IMR-90 (cell line): Measurements from ENCODE around the gene ARVCF. TPM values are rescaled to one million over a fixed set of nuclear protein-coding genes. Genes with fewer than 3 reads are reported as not detected.

ENCODE experiments used
- ATAC-seq: fragments of 200-7000 bp; cut with Tn5 transposase; 2 replicates; pipeline ENCODE4 v1.9.1; 2020; ENCODE audit warnings: low read depth, mild to moderate bottlenecking, moderate library complexity
- BruUV-seq: library from RNA; stranded (reverse); fragments of 400-500 nt; replicated peaks from 2 replicates; lab custom pipeline; 2021; lab: Mats Ljungman, UMichigan
- CTCF ChIA-PET: fragments of 300-600 bp; formaldehyde crosslinking; extraction: SDS; loops from one replicate; lab custom pipeline; 2021; ENCODE audit warnings: antibody characterized with exemption; lab: Yijun Ruan, JAX
- POLR2A ChIA-PET: fragments of 300-600 bp; sonication (Branson Sonifier 250); formaldehyde crosslinking; loops from one replicate; lab custom pipeline; 2022; ENCODE audit warnings: antibody characterized with exemption; ENCODE audit not compliant: unreplicated experiment; lab: Charles Lee
- DNase-seq: peaks from one replicate; pipeline ENCODE4 v3.0.0; 2013
- H2AFZ ChIP-seq: replicated peaks from 2 replicates; pipeline ENCODE3; 2013; ENCODE audit warnings: low read length, mild to moderate bottlenecking; ENCODE audit not compliant: poor library complexity
- H2AK5ac ChIP-seq: 2 replicates; pipeline ENCODE4 v1.6.1; 2013; ENCODE audit warnings: low read depth, low read length, inconsistent platforms
- H2AK9ac ChIP-seq: replicated peaks from 2 replicates; pipeline ENCODE3; 2013; ENCODE audit warnings: mild to moderate bottlenecking, low read depth, low read length, moderate library complexity; ENCODE audit not compliant: poor library complexity
- H2BK120ac ChIP-seq: 2 replicates; pipeline ENCODE4 v1.6.1; 2013; ENCODE audit warnings: low read depth, low read length, inconsistent platforms
- H2BK15ac ChIP-seq: 3 replicates; pipeline ENCODE4 v1.6.1; 2013; ENCODE audit warnings: low read depth, low read length, inconsistent platforms
- H2BK20ac ChIP-seq: 2 replicates; pipeline ENCODE4 v1.6.1; 2013; ENCODE audit warnings: low read depth, mild to moderate bottlenecking, inconsistent platforms, low read length, moderate library complexity
- H2BK5ac ChIP-seq: 2 replicates; pipeline ENCODE4 v1.6.1; 2013; ENCODE audit warnings: mild to moderate bottlenecking, low read depth, low read length, inconsistent platforms; ENCODE audit not compliant: poor library complexity, severe bottlenecking
- H3K14ac ChIP-seq: replicated peaks from 2 replicates; pipeline ENCODE4 v1.6.1; 2013; ENCODE audit warnings: low read depth, low read length, inconsistent platforms
- H3K18ac ChIP-seq: 2 replicates; pipeline ENCODE4 v1.6.1; 2013; ENCODE audit warnings: low read depth, low read length, control low read depth
- H3K23ac ChIP-seq: 2 replicates; pipeline ENCODE4 v1.6.1; 2013; ENCODE audit warnings: low read depth, low read length, inconsistent platforms
- H3K27ac ChIP-seq: 2 replicates; pipeline ENCODE4 v1.5.1; 2013; ENCODE audit warnings: mild to moderate bottlenecking, control low read depth, low read length; ENCODE audit not compliant: insufficient read depth
- H3K27me3 ChIP-seq: 2 replicates; pipeline ENCODE4 v1.6.1; 2013; ENCODE audit warnings: low read length; ENCODE audit not compliant: control insufficient read depth, insufficient read depth
- H3K36me3 ChIP-seq: 2 replicates; pipeline ENCODE4 v1.6.1; 2013; ENCODE audit warnings: low read length, mixed read lengths; ENCODE audit not compliant: control insufficient read depth, insufficient read depth
- H3K4ac ChIP-seq: 2 replicates; pipeline ENCODE4 v1.6.1; 2013; ENCODE audit warnings: low read depth, low read length, inconsistent platforms
- H3K4me1 ChIP-seq: 2 replicates; pipeline ENCODE4 v1.6.1; 2013; ENCODE audit warnings: low read length, mixed read lengths; ENCODE audit not compliant: control insufficient read depth, insufficient read depth
- H3K4me2 ChIP-seq: 2 replicates; pipeline ENCODE4 v1.6.1; 2013; ENCODE audit warnings: low read depth, mild to moderate bottlenecking, control low read depth, low read length, moderate library complexity
- H3K4me3 ChIP-seq: 2 replicates; pipeline ENCODE4 v1.5.1; 2013; ENCODE audit warnings: low read depth, mild to moderate bottlenecking, control low read depth, low read length, moderate library complexity; ENCODE audit not compliant: insufficient read depth
- H3K56ac ChIP-seq: 2 replicates; pipeline ENCODE4 v1.6.1; 2013; ENCODE audit warnings: low read length, inconsistent platforms; ENCODE audit not compliant: insufficient read depth; ENCODE audit errors: extremely low read depth
- H3K79me1 ChIP-seq, 2 experiments: 2 replicates each; pipeline ENCODE4 v1.6.1; 2013; ENCODE audit warnings: low read length in 2 of 2, inconsistent platforms in 1 of 2, low read depth in 1 of 2
- H3K9ac ChIP-seq: 2 replicates; pipeline ENCODE4 v1.6.1; 2013; ENCODE audit warnings: low read depth, low read length, control low read depth
- H3K9me1 ChIP-seq: 2 replicates; pipeline ENCODE4 v1.6.1; 2013; ENCODE audit warnings: low read length, inconsistent platforms; ENCODE audit not compliant: insufficient read depth
- H3K9me3 ChIP-seq: 2 replicates; pipeline ENCODE4 v1.6.1; 2013; ENCODE audit warnings: low read length; ENCODE audit not compliant: control insufficient read depth, insufficient read depth
- H4K20me1 ChIP-seq: 2 replicates; pipeline ENCODE4 v1.6.1; 2013; ENCODE audit warnings: low read length, inconsistent platforms; ENCODE audit not compliant: insufficient read depth
- H4K5ac ChIP-seq: 2 replicates; pipeline ENCODE4 v1.6.1; 2013; ENCODE audit warnings: mild to moderate bottlenecking, low read depth, low read length, control low read depth
- H4K8ac ChIP-seq, 2 experiments: 2 replicates each; pipeline ENCODE4 v1.6.1; 2013; ENCODE audit warnings: low read depth in 2 of 2, low read length in 2 of 2, control low read depth in 1 of 2, inconsistent platforms in 1 of 2
- H4K91ac ChIP-seq: 2 replicates; pipeline ENCODE4 v1.6.1; 2013; ENCODE audit warnings: low read depth, low read length, inconsistent platforms; ENCODE audit not compliant: insufficient read depth
- BHLHE40 ChIP-seq: fragments of 150-350 bp; IDR thresholded peaks from 2 replicates; pipeline ENCODE4 v1.6.1; 2016; ENCODE audit warnings: mild to moderate bottlenecking, low read depth, low read length
- CEBPB ChIP-seq: IDR thresholded peaks from 2 replicates; pipeline ENCODE4 v1.6.1; 2012; ENCODE audit warnings: low read depth, low read length, improper control_type of control experiment
- CHD1 ChIP-seq: IDR thresholded peaks from 2 replicates; pipeline ENCODE4 v1.6.1; 2012; ENCODE audit warnings: low read depth, low read length, improper control_type of control experiment
- CTCF ChIP-seq: conservative IDR thresholded peaks from 2 replicates; pipeline ENCODE4 v1.5.1; 2012; ENCODE audit warnings: mild to moderate bottlenecking, low read depth, low read length, improper control_type of control experiment
- ELK1 ChIP-seq: fragments of 150-350 bp; IDR thresholded peaks from 2 replicates; pipeline ENCODE4 v1.6.1; 2016; ENCODE audit warnings: low read depth, mild to moderate bottlenecking, low read length, moderate library complexity, borderline replicate concordance
- FOS ChIP-seq: fragments of 150-350 bp; IDR thresholded peaks from 2 replicates; pipeline ENCODE4 v1.6.1; 2016; ENCODE audit warnings: low read depth, low read length
- MAFK ChIP-seq: IDR thresholded peaks from 2 replicates; pipeline ENCODE4 v1.6.1; 2012; ENCODE audit warnings: low read depth, low read length, improper control_type of control experiment
- MXI1 ChIP-seq: IDR thresholded peaks from 2 replicates; pipeline ENCODE4 v1.6.1; 2012; ENCODE audit warnings: low read depth, mild to moderate bottlenecking, low read length, moderate library complexity, borderline replicate concordance
- NFE2L2 ChIP-seq: fragments of 150-350 bp; IDR thresholded peaks from 2 replicates; pipeline ENCODE4 v1.6.1; 2016; ENCODE audit warnings: low read depth, mild to moderate bottlenecking, low read length
- POLR2A ChIP-seq: IDR thresholded peaks from 2 replicates; pipeline ENCODE4 v1.6.1; 2012; ENCODE audit warnings: mild to moderate bottlenecking, low read depth, low read length
- RAD21 ChIP-seq: IDR thresholded peaks from 2 replicates; pipeline ENCODE4 v1.6.1; 2012; ENCODE audit warnings: low read length, improper control_type of control experiment
- RCOR1 ChIP-seq: IDR thresholded peaks from 2 replicates; pipeline ENCODE4 v1.6.1; 2012; ENCODE audit warnings: mild to moderate bottlenecking, low read length, improper control_type of control experiment; ENCODE audit not compliant: insufficient replicate concordance
- RFX5 ChIP-seq: IDR thresholded peaks from 2 replicates; pipeline ENCODE4 v1.8.0; 2012; ENCODE audit warnings: low read depth, mild to moderate bottlenecking, low read length, moderate library complexity
- SMC3 ChIP-seq: fragments of 150-350 bp; IDR thresholded peaks from 2 replicates; pipeline ENCODE4 v1.6.1; 2016; ENCODE audit warnings: low read depth, mild to moderate bottlenecking, antibody characterized with exemption, low read length, moderate library complexity
- USF2 ChIP-seq: fragments of 150-350 bp; IDR thresholded peaks from 2 replicates; pipeline ENCODE4 v1.6.1; 2017; ENCODE audit warnings: mild to moderate bottlenecking, antibody characterized with exemption, low read length, low read depth
- WGBS, 2 experiments: methylation state at CpG; one replicate each; pipeline versions ENCODE4 v1.1.5 to v1.1.7; 2013; ENCODE audit warnings: missing lambda C conversion rate in 2 of 2; ENCODE audit not compliant: insufficient read length in 1 of 2; ENCODE audit errors: extremely low coverage in 2 of 2; 5-methylcytosine and 5-hydroxymethylcytosine counted together
- dilution Hi-C: fragments of 300-500 bp; cut with HindIII; formaldehyde crosslinking; loops from one replicate; pipeline ENCODE4 v1.14.3; 2018; ENCODE audit warnings: low sequenced_read_pairs; ENCODE audit not compliant: unreplicated experiment
- in situ Hi-C: fragments of 300-500 bp; cut with MboI; formaldehyde crosslinking; loops from 3 replicates; pipeline ENCODE4 v1.14.3; 2019; ENCODE audit warnings: low sequenced_read_pairs, inconsistent platforms, mixed read lengths
- intact Hi-C: fragments of 100-400 bp; cut with micrococcal nuclease; formaldehyde crosslinking; loops from 2 replicates; pipeline ENCODE4 v1.10.0; 2022
- polyA plus RNA-seq, 3 experiments: library from polyadenylated mRNA; depleted of rRNA; stranded (reverse); fragments of >200 nt; gene quantifications; 2 replicates each; pipeline ENCODE4 v1.2.3, GENCODE V29; 2012; ENCODE audit warnings: low replicate concordance in 1 of 3
- total RNA-seq: library from RNA; depleted of rRNA; stranded (reverse); fragments of >200 nt; gene quantifications from 2 replicates; pipeline ENCODE4 v1.2.3, GENCODE V29; 2012

The ARVCF gene
- total and polyA plus RNA-seq, 2 of the 4 experiments (the other 2 are of a cell fraction), result 8.6 to 14.1 TPM

- POLR2A ChIA-PET, result no interaction called here
- H3K79me1 ChIP-seq, result peaks cover 10 to 45% of the 10 kb centered on the region in 2 experiments
- H3K9me3 ChIP-seq, result no peaks in the 10 kb centered on the region
- dilution Hi-C loops, result no loop called here
- no peak overlapping the region for H2AK5ac ChIP-seq
- ATAC-seq (no peak), DNase-seq (no peak)
- intact Hi-C loops, result no loop called here
- H3K56ac ChIP-seq, result no peak overlapping the region
- TF ChIP-seq MXI1 (no peak), RAD21 (no peak), NFE2L2 (no peak), RCOR1 (no peak), RFX5 (no peak), POLR2A (no peak), USF2 (no peak), CTCF (no peak), CEBPB (no peak), SMC3 (no peak), MAFK (no peak), CHD1 (no peak), FOS (no peak), BHLHE40 (no peak), ELK1 (no peak)
- no peak overlapping the region for H3K9ac ChIP-seq
- 90% methylated on average over 10 of the region's 25 CpGs; no CpG with 5 or more reads in 1 of the 2 experiments for WGBS, 2 experiments
- no peak overlapping the region for H2BK20ac ChIP-seq
- H2BK120ac ChIP-seq, result no peak overlapping the region
- peaks cover 34% of the 10 kb centered on the region for H3K36me3 ChIP-seq
- no peak overlapping the region for H4K8ac ChIP-seq
- H3K18ac ChIP-seq, result no peak overlapping the region
- in situ Hi-C loops, result no loop called here
- H3K4me1 ChIP-seq, result peaks cover 3% of the 10 kb centered on the region; the same call in 1 of the 2 replicates
- no peak overlapping the region for H3K4me2 ChIP-seq
- no peak overlapping the region for H3K23ac ChIP-seq
- H4K5ac ChIP-seq, result no peak overlapping the region
- no peak overlapping the region for H2BK5ac ChIP-seq
- CTCF ChIA-PET, result no interaction called here
- H3K27ac ChIP-seq, result no peak overlapping the region
- H3K4ac ChIP-seq, result no peak overlapping the region
- BruUV-seq, result no TSS peak
- peaks cover 10% of the 10 kb centered on the region; the same call in 1 of the 2 replicates for H3K9me1 ChIP-seq
- H2AK9ac ChIP-seq, result no peak overlapping the region
- peaks cover 37% of the 10 kb centered on the region for H4K20me1 ChIP-seq
- H4K91ac ChIP-seq, result no peak overlapping the region
- no peak overlapping the region for H3K4me3 ChIP-seq
- H2AFZ ChIP-seq, result peak overlapping the region; percentile 19
- no peak overlapping the region for H2BK15ac ChIP-seq
- H3K14ac ChIP-seq, result no peak overlapping the region
- no peaks in the 10 kb centered on the region for H3K27me3 ChIP-seq
Observed at GRCh38 chr22:20036535-20037392, 20.1 kb upstream of the ARVCF start.
